VCaP (cell line): ENCODE data around the gene HSPBP1.

ENCODE experiments used
- H3K27ac ChIP-seq: fragments of 450-650 bp; 2 replicates; pipeline ENCODE4 v1.5.1; 2017
- TF ChIP-seq, protein P1 (sequence below): fragments of 450-650 bp; conservative IDR thresholded peaks from 2 replicates; pipeline ENCODE4 v1.5.1; 2017; ENCODE audit warnings: mild to moderate bottlenecking, moderate library complexity

HSPBP1 gene

DNA sequence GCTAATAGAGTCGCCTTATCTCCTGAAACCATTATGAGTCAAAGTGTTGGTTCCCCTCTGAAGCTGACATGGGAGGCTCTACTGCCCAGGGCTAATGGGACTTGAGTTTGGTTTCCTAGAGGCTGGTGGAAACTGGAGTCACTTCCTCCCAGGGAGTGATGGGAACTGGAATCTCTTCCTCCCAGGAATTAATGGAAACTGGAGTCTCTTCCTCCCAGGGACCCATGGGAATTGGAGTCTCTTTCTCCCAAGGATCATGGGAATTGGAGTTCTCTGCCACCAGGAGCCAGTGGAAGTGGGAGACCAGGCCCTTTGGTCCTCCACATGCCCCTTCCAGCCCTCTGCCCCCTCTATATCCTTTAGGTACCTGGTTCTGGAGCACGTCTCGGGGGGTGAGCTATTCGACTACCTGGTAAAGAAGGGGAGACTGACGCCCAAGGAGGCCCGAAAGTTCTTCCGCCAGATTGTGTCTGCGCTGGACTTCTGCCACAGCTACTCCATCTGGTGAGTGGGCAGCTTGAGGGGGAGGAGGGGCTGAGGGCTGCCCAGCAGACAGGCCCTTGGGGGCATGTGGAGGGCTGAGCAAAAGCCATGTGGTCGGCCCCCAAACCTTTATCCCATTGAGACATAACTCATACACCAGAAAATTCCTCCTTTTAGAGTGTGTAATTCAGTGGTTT is 9.3 kb upstream of the HSPBP1 start:
- TF ChIP-seq, protein P1, sequence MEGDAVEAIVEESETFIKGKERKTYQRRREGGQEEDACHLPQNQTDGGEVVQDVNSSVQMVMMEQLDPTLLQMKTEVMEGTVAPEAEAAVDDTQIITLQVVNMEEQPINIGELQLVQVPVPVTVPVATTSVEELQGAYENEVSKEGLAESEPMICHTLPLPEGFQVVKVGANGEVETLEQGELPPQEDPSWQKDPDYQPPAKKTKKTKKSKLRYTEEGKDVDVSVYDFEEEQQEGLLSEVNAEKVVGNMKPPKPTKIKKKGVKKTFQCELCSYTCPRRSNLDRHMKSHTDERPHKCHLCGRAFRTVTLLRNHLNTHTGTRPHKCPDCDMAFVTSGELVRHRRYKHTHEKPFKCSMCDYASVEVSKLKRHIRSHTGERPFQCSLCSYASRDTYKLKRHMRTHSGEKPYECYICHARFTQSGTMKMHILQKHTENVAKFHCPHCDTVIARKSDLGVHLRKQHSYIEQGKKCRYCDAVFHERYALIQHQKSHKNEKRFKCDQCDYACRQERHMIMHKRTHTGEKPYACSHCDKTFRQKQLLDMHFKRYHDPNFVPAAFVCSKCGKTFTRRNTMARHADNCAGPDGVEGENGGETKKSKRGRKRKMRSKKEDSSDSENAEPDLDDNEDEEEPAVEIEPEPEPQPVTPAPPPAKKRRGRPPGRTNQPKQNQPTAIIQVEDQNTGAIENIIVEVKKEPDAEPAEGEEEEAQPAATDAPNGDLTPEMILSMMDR = no peak

DNA sequence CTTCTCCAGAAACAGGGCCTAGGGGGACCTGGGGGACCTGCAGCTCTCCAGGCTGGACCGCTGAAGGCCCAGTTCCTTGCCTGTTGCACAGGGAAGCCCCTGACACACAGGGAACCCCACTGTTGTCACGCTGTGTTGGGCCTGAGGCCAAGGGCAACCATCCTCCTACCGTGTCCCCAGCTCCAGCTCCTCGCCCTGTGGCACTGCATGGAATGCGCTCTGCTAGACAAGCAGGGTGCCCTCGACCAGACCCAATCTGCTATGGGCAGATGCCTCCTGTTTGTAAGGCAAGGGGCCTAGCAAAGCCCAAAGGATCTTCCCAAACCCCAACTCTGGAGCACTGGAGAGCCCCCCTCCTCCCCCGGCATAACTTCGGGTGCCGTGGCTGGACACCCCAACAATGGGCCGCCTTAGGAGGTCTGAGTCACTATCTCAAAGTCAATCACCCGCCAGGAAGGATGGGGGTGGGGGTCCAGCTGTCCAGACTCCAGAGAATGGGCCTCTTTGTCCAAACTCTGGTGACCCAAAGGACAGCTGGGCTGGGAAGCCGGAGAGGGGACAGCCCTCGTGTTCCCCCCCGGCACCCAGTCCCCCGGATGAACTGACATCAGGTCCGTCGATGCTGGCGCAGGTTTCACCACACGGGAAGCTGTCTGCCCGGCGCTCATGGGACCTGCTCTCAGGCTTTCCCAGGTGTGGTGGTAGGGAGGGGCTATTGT is 7.6 kb upstream of the HSPBP1 start:
- TF ChIP-seq, protein P1 = no peak
- H3K27ac ChIP-seq = no peak overlapping the region

More for the DNA sequence above, 9.3 kb upstream of the HSPBP1 start:
- H3K27ac ChIP-seq = no peak overlapping the region

DNA sequence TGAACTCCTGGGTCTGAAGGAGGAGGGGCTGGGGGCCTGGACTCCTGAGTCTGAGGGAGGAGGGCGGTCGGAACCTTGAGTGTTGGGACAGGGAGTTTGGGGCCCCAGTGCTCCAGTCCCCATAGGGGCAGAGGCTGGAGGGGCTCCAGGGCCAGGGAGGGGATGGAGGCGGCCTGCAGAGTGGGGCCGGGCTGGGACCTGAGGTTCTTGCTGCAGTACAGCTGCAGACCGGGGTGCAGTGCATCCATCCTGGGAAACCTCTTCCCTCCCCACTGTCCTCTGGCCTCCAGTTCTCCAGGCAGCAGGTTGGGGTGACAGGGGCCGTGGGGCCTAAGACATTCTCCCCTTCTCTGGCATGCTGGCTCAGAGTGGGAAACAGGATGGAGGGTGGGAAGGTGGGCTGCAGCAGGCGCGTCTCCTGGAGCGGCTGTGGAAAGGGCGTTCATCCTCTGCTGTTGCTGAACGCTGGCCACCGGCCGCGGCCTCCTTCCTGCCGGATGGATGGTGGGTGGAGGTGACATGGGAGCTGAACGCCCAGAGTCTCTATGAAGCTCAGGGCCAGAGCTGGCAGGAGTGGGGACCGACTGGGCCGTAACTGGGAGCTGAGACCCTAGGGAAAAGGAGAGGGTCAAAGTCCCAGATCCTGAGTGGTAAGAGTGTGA is 5.5 kb upstream of the HSPBP1 start:
- TF ChIP-seq, protein P1 = no peak
- peak overlapping the region; percentile 72; the same call in 1 of the 2 replicates for H3K27ac ChIP-seq

DNA sequence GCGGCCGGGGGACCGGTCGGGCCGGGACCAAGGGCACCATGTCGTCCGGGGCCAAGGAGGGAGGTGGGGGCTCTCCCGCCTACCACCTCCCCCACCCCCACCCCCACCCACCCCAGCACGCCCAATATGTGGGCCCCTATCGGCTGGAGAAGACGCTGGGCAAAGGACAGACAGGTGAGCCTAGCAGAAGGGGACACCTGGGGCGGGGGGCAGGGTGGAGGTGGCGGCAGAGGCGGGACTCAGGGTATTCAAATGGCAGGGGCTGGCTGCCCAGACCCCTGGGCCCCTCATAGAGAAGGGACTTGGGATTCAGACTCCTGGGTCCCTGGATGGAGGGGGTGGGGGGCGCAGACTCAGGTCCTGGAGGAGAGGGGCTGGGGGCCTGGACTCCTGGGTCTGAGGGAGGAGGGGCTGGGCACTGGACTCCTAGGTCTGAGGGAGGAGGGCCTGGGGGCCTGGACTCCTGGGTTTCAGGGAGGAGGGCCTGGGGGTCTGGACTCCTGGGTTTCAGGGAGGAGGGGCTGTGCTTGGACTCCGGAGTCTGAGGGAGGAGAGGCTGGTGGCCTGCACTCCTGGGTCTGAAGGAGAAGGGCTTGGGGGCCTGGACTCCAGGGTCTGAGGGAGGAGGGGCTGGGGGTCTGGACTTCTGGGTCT is 4.6 kb upstream of the HSPBP1 start:
- TF ChIP-seq, protein P1 = no peak
- H3K27ac ChIP-seq = peak overlapping the region; percentile 72

DNA sequence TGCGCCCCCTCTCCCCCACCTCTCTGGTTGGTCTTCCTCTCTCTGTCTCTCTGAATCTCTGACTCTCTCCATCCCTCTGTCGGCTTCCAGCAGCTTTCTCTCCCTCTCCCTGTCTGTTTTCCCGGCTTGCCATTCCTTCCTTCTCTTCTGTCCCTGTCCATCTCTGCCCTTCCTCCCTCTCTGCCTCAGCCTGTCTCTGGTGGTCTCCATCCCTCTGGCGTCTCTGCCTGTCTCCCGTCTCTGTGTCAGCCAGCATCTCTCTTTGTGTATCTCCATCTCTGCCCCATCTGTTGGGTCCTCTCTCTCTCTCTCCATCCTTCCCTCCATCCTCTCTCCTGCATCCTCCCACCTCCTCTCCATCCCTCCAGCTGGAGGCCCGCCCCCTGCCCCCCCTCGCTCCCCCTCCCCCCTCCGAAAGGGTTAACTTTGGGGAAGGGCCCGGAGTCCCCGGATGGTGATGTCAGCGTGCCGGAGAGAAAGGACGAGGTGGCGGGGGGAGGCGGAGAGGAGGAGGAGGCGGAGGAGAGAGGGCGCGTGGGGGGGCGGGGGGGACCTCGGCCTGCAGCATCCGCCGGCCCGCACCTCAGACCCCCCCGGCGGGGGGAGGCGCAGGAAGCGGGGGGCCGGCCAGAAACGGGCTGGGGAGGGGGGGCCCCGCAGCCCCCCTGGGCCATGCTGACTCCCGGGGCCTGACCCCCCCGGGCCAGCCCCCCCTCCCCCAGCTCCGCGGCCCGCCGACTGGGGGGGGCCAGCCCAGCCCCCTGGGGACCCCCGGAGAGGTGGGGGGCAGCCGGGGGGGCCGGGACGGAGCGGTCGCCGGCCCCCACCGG is 3.9 kb upstream of the HSPBP1 start, which contains the start of gene BRSK1:
Gene BRSK1, plus strand, starts transcription at position 450 of the 830 bp plus-strand sequence. CDS start 446 bp downstream, outside the sequence.
- peak within 1 kb of the TSS; percentile 72 for H3K27ac ChIP-seq

DNA sequence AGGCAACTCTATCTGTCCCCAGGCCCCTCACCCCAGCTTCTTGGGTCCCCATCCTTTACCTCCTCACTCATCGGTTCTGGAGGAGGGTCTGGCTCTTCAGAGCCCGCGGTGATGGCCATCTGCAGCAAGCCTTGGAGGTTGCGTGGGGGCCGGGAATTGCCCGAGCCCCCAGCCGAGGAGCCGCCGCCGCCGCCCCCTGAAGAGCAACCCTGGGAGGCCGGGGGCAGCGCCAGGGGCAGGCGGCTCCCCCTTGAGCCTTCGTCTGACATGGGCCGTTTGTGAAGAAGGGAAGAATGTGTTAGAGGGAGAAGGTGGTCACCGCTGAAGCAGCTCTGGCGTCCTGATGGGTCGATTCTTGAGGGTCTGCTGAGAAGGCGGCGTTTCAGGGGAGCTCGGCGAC is 570 bp downstream of the HSPBP1 start:
- TF ChIP-seq, protein P1 = no peak
- peak overlapping the region; percentile 81 for H3K27ac ChIP-seq

More for the DNA sequence above, 3.9 kb upstream of the HSPBP1 start, which contains the start of gene BRSK1:
- TF ChIP-seq, protein P1 = no peak
